Measurements from ENCODE around the gene MTX1. TPM values are rescaled to one million over a fixed set of nuclear protein-coding genes. Genes with fewer than 3 reads are reported as not detected.

Gene MTX1
- total RNA-seq, 3 donors from 2014 or later (not counting 1 experiment from before 2014, with no cell fraction given) = 22.3 to 28.5 (median 27.9) TPM

GRCh38 chr1:155186067-155186793, 22.3 kb upstream of the MTX1 start:
- intact Hi-C loops (cut with micrococcal nuclease) = no loop called here
- Histone ChIP-seq H3K4me1 (ENCODE audit: control insufficient read depth, insufficient read depth, low read length) (peaks cover 18% of the 10 kb centered on the region), H3K27me3 (ENCODE audit: control insufficient read depth, insufficient read depth, low read length) (no peaks in the 10 kb centered on the region), H3K36me3 (ENCODE audit: control insufficient read depth, insufficient read depth, low read length) (no peaks in the 10 kb centered on the region), H3K27ac (ENCODE audit: low read length) (no peak overlapping the region), H3K9me3 (ENCODE audit: control insufficient read depth, insufficient read depth, low read length) (no peaks in the 10 kb centered on the region), H3K4me3 (ENCODE audit: low read length) (no peak overlapping the region)
- TF ChIP-seq CTCF (IDR thresholded peaks at IDR 0.05) = no peak
- ATAC-seq (no peak), DNase-seq (no peak)
- no peaks in the 10 kb centered on the region for H3K36me3 Mint-ChIP-seq
- no peaks in the 10 kb centered on the region for H3K9me3 Mint-ChIP-seq
- no peaks in the 10 kb centered on the region for H3K27me3 Mint-ChIP-seq (ENCODE audit: low read depth in 2 of 2)
- no peak overlapping the region for H3K4me3 Mint-ChIP-seq
- peaks cover 6% of the 10 kb centered on the region in 2 donors for H3K4me1 Mint-ChIP-seq
- WGBS (ENCODE audit: insufficient coverage) = 96% methylated on average over 5 of the region's 8 CpGs
- no peak overlapping the region for H3K27ac Mint-ChIP-seq

- Histone ChIP-seq H3K9me3 (ENCODE audit: control insufficient read depth, insufficient read depth, low read length) (no peaks in the 10 kb centered on the region), H3K27me3 (ENCODE audit: control insufficient read depth, insufficient read depth, low read length) (no peaks in the 10 kb centered on the region), H3K4me1 (ENCODE audit: control insufficient read depth, insufficient read depth, low read length) (peaks cover 18% of the 10 kb centered on the region), H3K4me3 (ENCODE audit: low read length) (no peak overlapping the region), H3K36me3 (ENCODE audit: control insufficient read depth, insufficient read depth, low read length) (no peaks in the 10 kb centered on the region), H3K27ac (ENCODE audit: low read length) (no peak overlapping the region)
- Mint-ChIP-seq H3K27me3 (ENCODE audit: low read depth in 2 of 2) (no peaks in the 10 kb centered on the region), H3K4me3 (no peak overlapping the region), H3K27ac (no peak overlapping the region), H3K36me3 (no peaks in the 10 kb centered on the region), H3K9me3 (no peaks in the 10 kb centered on the region), H3K4me1 (peaks cover 6 to 7% of the 10 kb centered on the region in 2 donors)
- WGBS (ENCODE audit: insufficient coverage) = 87% methylated on average over 14 of the region's 14 CpGs
- intact Hi-C loops (cut with micrococcal nuclease) = no loop called here
- no peak for ATAC-seq
- no peak for TF ChIP-seq CTCF (IDR thresholded peaks at IDR 0.05)
- DNase-seq = no peak
Measured at GRCh38 chr1:155186794-155187455, 21.6 kb upstream of the MTX1 start.

GRCh38 chr1:155187456-155187891, 21.0 kb upstream of the MTX1 start:
- Mint-ChIP-seq H3K4me1 (peaks cover 6 to 12% of the 10 kb centered on the region in 2 donors), H3K27me3 (ENCODE audit: low read depth in 2 of 2) (no peaks in the 10 kb centered on the region), H3K27ac (no peak overlapping the region), H3K9me3 (no peaks in the 10 kb centered on the region), H3K4me3 (no peak overlapping the region), H3K36me3 (no peaks in the 10 kb centered on the region)
- ATAC-seq = no peak
- no peak for DNase-seq
- Histone ChIP-seq H3K27me3 (ENCODE audit: control insufficient read depth, insufficient read depth, low read length) (no peaks in the 10 kb centered on the region), H3K4me3 (ENCODE audit: low read length) (no peak overlapping the region), H3K4me1 (ENCODE audit: control insufficient read depth, insufficient read depth, low read length) (peaks cover 23% of the 10 kb centered on the region), H3K36me3 (ENCODE audit: control insufficient read depth, insufficient read depth, low read length) (no peaks in the 10 kb centered on the region), H3K9me3 (ENCODE audit: control insufficient read depth, insufficient read depth, low read length) (no peaks in the 10 kb centered on the region), H3K27ac (ENCODE audit: low read length) (no peak overlapping the region)
- intact Hi-C loops (cut with micrococcal nuclease) = no loop called here
- 85% methylated on average over 16 of the region's 16 CpGs for WGBS (ENCODE audit: insufficient coverage)
- TF ChIP-seq CTCF (IDR thresholded peaks at IDR 0.05) = no peak

All from natural killer cell (primary cell).